ENCODE data around the gene SPIB.
A peak's percentile ranks its signal among the peaks of the same experiment; 100 is the strongest.
"Not testable (repeated sequence)": the region's sequence is repeated elsewhere in the genome, so short reads cannot be mapped to it uniquely, and the experiment has no call there.

Gene SPIB

DNA sequence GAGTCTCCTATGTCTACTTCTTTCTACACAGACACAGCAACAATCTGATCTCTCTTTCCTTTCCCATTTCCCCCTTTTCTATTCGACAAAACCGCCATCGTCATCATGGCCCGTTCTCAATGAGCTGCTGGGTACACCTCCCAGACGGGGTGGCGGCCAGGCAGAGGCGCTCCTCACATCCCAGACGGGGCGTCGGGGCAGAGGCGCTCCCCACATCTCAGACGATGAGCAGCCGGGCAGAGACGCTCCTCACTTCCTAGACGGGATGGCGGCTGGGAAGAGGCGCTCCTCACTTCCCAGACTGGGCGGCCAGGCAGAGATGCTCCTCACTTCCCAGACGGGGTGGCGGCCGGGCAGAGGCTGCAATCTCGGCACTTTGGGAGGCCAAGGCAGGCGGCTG, 27.8 kb upstream of the SPIB start:
- DNase-seq (ENCODE audit: low read depth, low spot score): not testable (repeated sequence)

GRCh38 chr19:50392759-50393158, 26.0 kb upstream of the SPIB start:
- DNase-seq (ENCODE audit: low read depth, low spot score): no peak

DNA sequence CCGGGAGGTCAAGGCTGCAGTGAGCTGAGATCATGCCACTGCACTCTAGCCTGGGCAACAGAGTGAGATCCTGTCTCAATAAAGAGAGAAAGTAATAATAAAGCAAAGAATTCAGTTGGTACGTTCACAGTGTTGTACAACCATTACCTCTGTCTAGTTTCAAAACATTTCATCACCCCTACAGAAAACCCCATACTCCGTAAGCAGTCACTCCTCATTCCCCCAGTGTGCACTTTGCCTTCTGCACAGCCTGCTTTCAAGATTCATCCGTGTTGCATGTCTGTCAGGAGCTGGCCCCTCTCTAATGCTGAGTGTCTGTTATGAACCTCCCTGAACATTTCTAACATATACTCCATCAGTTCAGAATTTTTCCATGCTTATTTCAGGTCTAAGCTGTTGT, 25.1 kb upstream of the SPIB start:
- DNase-seq (ENCODE audit: low read depth, low spot score): no peak

DNA sequence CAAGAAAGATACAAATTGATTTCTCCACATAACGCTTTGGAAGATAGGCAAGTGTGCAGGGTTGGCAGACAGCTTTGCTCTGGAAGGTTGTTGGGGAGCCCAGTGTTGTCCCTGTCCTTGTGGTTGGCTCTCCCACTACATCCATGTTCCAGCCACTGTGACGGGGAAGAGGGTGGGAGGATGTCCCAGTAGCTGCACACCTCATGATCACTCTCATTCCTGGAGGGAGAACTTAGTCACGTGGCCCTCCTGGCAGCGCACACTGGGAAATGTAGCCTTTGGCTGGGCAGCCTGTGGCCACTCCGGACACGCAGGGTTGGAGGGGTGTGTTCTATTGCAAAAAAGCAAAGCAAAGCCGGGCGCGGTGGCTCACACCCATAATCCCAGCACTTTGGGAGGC, 24.7 kb upstream of the SPIB start:
- no peak for DNase-seq (ENCODE audit: low read depth, low spot score)

GRCh38 chr19:50398675-50399367, 19.9 kb upstream of the SPIB start:
- DNase-seq (ENCODE audit: low read depth, low spot score): no peak

- no peak for DNase-seq (ENCODE audit: low read depth, low spot score)
Observed at GRCh38 chr19:50399368-50399745, 19.4 kb upstream of the SPIB start.

DNA sequence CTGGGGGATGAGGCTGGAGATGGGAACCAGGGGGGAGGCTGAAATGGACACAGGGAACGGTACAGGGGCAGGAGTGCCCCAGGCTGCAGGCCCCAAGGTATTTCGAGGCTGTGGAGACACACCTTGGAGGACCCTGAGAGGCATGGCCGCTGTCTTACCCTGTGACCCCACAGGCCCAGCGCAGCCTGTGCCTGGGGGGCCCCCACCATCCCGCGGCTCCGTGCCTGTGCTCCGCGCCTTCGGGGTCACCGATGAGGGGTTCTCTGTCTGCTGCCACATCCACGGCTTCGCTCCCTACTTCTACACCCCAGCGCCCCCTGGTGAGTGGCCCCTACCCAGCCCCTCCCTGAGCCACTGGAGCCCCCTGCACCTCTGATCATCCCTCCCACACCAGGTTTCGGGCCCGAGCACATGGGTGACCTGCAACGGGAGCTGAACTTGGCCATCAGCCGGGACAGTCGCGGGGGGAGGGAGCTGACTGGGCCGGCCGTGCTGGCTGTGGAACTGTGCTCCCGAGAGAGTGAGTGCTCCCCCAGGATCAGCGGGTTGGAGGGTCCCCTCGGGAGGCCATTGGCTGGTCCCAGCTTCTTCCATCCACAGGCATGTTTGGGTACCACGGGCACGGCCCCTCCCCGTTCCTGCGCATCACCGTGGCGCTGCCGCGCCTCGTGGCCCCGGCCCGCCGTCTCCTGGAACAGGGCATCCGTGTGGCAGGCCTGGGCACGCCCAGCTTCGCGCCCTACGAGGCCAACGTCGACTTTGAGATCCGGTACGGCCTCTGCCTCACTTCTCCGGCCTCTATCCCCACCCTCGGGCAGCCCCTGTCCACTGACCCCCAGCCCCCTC, 16.9 kb upstream of the SPIB start:
- DNase-seq (ENCODE audit: low read depth, low spot score): no peak

DNA sequence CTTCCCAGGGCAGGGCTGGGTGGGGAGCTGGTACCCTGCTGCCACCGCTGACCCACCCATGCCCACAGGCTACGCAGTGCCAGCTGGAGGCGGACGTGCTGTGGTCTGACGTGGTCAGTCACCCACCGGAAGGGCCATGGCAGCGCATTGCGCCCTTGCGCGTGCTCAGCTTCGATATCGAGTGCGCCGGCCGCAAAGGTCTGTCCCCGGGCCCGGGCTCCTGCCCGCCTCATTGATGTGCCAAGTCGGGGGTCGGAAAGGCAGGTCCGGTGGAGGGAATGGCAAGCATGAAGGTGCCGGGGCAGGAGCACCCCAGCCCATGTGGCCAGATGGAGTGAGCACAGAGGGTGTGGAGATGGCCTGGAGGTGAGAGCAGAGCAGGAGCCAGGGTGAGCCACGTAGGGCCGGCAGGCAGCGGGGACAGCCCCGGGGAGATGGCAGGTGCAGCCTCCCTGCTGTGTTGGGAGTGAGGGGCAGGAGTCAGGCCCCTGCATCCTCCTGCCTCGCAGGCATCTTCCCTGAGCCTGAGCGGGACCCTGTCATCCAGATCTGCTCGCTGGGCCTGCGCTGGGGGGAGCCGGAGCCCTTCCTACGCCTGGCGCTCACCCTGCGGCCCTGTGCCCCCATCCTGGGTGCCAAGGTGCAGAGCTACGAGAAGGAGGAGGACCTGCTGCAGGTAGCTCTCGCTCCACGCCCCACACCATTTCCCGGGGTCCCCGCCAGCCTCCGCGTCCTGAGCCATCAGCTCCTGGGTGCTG, 16.0 kb upstream of the SPIB start:
- DNase-seq (ENCODE audit: low read depth, low spot score): no peak

DNA sequence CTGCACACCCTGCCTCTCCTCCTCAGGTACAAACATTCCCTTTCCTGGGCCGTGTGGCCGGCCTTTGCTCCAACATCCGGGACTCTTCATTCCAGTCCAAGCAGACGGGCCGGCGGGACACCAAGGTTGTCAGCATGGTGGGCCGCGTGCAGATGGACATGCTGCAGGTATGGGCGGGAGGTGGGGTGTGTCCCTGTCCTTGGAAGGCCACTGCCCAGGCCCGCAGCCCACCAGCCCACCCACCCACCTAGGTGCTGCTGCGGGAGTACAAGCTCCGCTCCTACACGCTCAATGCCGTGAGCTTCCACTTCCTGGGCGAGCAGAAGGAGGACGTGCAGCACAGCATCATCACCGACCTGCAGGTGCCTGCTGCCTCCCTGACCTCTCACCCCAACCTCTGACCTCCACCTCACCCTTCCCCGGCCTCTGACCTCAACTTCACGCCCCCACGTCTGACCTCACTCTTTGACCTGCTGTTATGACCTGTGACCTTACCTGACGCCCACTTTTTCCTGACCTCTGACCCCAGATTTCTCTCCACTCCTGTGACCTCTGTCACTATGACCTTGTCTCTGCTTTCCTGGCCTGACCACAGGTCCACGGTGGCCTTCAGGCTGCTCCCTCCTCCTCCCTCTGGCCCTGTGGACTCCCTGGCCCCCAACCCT, 12.4 kb upstream of the SPIB start:
- DNase-seq (ENCODE audit: low read depth, low spot score): no peak

DNA sequence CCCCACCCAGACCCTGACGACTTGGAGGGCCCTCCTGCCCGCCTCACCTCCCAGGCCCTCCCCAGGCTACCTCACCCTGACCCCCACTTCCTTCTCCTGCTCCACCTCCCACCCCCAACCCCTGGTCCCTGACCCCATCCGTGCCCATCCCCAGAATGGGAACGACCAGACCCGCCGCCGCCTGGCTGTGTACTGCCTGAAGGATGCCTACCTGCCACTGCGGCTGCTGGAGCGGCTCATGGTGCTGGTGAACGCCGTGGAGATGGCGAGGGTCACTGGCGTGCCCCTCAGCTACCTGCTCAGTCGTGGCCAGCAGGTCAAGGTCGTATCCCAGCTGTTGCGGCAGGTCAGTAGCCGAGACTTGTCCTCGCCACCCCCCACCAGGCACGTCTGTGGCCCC, 11.9 kb upstream of the SPIB start:
- DNase-seq (ENCODE audit: low read depth, low spot score): no peak

- no peak for DNase-seq (ENCODE audit: low read depth, low spot score)
Observed at GRCh38 chr19:50409347-50409746, 9.4 kb upstream of the SPIB start.

GRCh38 chr19:50410109-50410508, 8.6 kb upstream of the SPIB start:
- no peak for DNase-seq (ENCODE audit: low read depth, low spot score)

DNA sequence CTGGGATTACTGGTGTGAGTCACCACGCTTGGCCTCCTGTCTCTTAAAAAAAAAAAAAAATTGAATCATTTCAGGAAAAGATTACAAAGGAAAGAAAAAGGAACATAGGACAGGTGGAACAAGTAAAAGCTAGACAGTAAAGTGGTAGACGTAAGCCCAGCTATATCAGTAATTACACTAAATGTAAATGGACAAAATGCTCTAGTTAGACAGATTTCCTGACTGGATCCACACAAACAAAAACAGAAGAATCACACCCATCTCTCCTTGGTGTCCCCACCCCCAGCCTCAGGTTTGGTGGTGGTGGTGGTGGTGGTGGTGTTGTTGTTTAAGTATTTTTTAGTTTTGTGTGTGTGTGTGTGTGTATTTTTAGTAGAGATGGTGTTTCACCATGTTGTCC, 6.3 kb upstream of the SPIB start:
- DNase-seq (ENCODE audit: low read depth, low spot score): no peak

- no peak for DNase-seq (ENCODE audit: low read depth, low spot score)
Observed at GRCh38 chr19:50413096-50413495, 5.6 kb upstream of the SPIB start.

GRCh38 chr19:50413531-50413930, 5.2 kb upstream of the SPIB start:
- DNase-seq (ENCODE audit: low read depth, low spot score): no peak

DNA sequence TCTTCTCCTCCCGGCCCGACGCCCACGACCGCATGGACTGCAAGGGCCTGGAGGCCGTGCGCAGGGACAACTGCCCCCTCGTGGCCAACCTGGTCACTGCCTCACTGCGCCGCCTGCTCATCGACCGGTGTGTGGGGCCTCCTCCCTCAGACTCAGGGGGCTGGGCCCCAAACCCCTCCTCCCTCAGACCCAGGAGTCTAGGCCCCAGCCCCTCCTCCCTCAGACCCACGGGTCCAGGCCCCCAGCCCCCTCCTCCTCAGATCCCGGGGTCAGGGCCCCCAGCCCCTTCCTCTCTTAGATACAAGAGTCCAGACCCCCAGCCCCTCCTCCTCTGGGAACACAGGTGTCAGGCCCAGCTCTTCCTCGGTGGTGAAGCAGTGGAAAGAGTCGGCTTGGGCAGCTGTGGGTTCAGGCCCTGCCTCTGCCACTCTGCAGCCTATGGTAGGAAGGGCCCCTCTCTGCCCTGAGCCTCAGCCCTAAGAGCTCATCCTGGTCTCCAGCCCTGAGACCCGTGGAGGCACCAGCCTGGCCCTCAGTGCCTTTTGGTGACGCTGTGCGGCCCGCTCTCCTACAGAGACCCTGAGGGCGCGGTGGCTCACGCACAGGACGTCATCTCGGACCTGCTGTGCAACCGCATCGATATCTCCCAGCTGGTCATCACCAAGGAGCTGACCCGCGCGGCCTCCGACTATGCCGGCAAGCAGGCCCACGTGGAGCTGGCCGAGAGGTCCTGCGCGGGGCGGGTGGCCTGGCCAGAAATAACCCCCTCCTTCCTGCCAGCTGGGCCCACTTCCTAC, 3.7 kb upstream of the SPIB start:
- peak; percentile 35 for DNase-seq (ENCODE audit: low read depth, low spot score)

DNA sequence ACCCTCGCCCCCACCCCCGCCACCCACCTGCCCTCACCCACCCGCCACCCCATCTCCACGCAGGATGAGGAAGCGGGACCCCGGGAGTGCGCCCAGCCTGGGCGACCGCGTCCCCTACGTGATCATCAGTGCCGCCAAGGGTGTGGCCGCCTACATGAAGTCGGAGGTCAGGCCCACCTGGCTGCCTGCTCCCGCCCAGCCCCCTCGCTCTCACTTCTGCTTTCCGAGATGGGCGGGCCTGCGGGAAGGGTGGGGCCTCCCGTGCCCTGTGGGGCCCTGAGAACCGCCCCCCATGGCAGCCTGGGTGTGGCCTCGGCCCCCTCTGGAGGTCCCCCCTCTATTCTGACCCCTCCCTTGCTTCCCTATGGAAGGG, 3.1 kb upstream of the SPIB start:
- DNase-seq (ENCODE audit: low read depth, low spot score): no peak

DNA sequence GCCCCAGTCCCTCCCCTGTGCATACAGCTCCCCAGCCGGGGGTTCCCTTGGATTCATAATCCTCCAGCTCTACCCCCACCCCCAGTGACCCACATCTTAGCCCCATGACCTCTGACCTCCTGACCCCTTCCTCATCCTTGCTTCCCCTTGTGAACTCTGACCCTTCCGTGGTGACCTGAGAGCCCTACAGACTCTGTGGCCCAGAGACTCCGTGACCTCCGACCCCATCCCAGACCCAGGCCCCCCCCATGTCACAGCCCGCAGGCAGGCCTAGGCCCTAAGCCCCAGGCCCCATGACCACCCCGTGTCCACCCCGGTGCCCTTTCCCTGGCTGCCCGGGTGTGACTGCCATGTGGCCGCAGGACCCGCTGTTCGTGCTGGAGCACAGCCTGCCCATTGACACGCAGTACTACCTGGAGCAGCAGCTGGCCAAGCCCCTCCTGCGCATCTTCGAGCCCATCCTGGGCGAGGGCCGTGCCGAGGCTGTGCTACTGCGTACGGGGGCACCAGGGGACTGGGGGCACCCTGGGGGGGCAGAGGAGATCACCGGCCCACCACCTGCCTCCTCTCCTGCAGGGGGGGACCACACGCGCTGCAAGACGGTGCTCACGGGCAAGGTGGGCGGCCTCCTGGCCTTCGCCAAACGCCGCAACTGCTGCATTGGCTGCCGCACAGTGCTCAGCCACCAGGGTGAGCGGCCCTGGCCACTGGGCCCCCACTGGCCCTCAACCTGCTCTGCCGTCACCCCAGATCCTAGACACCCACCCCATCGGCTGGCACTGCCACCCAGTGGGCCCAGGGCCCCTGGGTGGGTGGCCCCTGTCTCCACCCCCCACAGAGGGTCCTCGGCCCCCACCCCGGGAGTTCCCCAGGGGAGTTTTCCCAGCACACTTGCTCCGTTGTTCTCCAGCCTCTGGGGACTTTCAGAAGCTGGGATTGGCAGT, 2.4 kb upstream of the SPIB start:
- no peak for DNase-seq (ENCODE audit: low read depth, low spot score)

DNA sequence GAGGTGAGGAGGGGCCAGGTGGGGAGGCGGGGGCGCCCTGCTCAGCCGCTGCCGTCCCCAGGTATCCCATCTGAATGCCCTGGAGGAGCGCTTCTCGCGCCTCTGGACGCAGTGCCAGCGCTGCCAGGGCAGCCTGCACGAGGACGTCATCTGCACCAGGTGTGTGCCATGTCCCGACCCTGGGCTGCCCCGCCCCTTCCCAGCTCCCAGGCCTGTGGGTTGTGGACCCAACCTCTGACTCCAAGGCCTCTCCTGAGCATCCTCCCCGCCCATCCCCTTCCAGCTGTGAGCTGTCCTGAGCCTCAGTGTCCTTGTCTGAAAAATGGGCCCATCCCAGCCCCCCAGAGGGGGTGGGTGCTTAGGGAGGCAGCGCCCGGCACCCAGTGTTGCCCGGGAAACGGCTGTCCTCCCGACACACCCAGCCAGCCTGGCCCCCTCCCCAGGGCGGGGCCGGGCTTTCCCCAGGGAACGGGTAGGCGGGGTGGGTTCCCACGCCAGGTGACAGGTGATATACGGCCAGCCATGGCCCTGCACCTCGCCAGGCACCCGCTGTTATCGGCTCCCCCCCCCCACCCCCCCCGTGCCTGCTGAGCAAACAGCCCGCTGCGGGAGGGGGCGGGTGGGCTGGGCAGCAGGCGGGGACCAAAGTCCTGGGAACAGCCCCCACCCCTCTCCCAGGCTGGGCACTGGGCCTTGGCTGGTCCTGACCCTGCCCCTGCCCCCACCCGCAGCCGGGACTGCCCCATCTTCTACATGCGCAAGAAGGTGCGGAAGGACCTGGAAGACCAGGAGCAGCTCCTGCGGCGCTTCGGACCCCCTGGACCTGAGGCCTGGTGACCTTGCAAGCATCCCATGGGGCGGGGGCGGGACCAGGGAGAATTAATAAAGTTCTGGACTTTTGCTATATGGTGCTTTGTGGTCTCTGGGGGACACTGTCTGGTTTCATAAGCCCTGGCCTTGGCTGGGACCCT, 1.3 kb upstream of the SPIB start:
- no peak for DNase-seq (ENCODE audit: low read depth, low spot score)

Measured in activated CD4-positive, CD25-positive, alpha-beta regulatory T cell treated with anti-CD3 and anti-CD28 coated beads, Interleukin-2, amount 50 U/mL, for 16 hours (primary cell).